T-cell (primary cell): ENCODE data around the gene NXPH2. TPM values are rescaled to one million over a fixed set of nuclear protein-coding genes. Genes with fewer than 3 reads are reported as not detected.
A peak's percentile ranks its signal among the peaks of the same experiment; 100 is the strongest.

Experiments
- ATAC-seq, 4 experiments: fragments of 200-7000 bp in 3 of 4; fragments of 150-1000 bp in 1 of 4; cut with Tn5 transposase; replicated peaks in 1 of 4; 1 replicate in 3 of 4; 2 replicates in 1 of 4; pipeline ENCODE4 v1.10.0; 2021; ENCODE audit warnings: moderate library complexity in 3 of 4, mild to moderate bottlenecking in 2 of 4, moderate number of reproducible peaks in 1 of 4
- CTCF ChIA-PET, 2 donors: fragments of 300-600 bp; sonication (Branson Sonifier 250); formaldehyde crosslinking; loops; one replicate each; lab custom pipeline; 2022; ENCODE audit warnings: antibody characterized with exemption in 2 of 2; lab: Charles Lee
- POLR2A ChIA-PET, 2 donors: fragments of 300-600 bp; sonication (Branson Sonifier 250); formaldehyde crosslinking; loops; one replicate each; lab custom pipeline; 2022; ENCODE audit warnings: antibody characterized with exemption in 2 of 2; lab: Charles Lee
- DNase-seq, 35 experiments: peaks; one replicate each; pipeline versions ENCODE4 v3.0.0 to v3.0.0-alpha.2; 2013 to 2023
- H3K27ac ChIP-seq: one replicate; pipeline ENCODE4 v1.5.1; 2013; ENCODE audit warnings: low read length
- H3K27me3 ChIP-seq, 2 experiments: replicated peaks in 1 of 2; 1 replicate in 1 of 2; 2 replicates in 1 of 2; pipeline versions ENCODE4 v1.6.1 to v1.7.0; 2013; ENCODE audit warnings: low read length in 1 of 2, mixed read lengths in 1 of 2; ENCODE audit not compliant: control insufficient read depth in 2 of 2, insufficient read depth in 2 of 2; ENCODE audit errors: extremely low read depth in 1 of 2
- H3K36me3 ChIP-seq, 2 donors: 1 replicate in 1 of 2; 2 replicates in 1 of 2; pipeline versions ENCODE4 v1.6.1 to v1.7.0; 2013; ENCODE audit warnings: low read length in 1 of 2; ENCODE audit not compliant: control insufficient read depth in 2 of 2, insufficient read depth in 1 of 2; ENCODE audit errors: extremely low read depth in 1 of 2
- H3K4me1 ChIP-seq, 2 experiments: 1 replicate in 1 of 2; 2 replicates in 1 of 2; pipeline versions ENCODE4 v1.6.1 to v1.7.0; 2013; ENCODE audit warnings: low read length in 2 of 2, mixed read lengths in 1 of 2; ENCODE audit not compliant: insufficient read depth in 2 of 2, control insufficient read depth in 1 of 2; ENCODE audit errors: extremely low read depth in 1 of 2
- H3K4me3 ChIP-seq, 2 donors: 1 replicate in 1 of 2; 2 replicates in 1 of 2; pipeline versions ENCODE4 v1.5.1 to v1.7.0; 2013; ENCODE audit warnings: mild to moderate bottlenecking in 2 of 2, low read length in 1 of 2, moderate library complexity in 1 of 2; ENCODE audit not compliant: control insufficient read depth in 1 of 2; ENCODE audit errors: extremely low read depth in 1 of 2
- H3K9me3 ChIP-seq: 2 replicates; pipeline ENCODE4 v1.7.0; 2013
- H3K27ac Mint-ChIP-seq, 2 donors: one replicate each; pipeline ENCODE4 v1.8.0; 2020 to 2021; ENCODE audit warnings: mild to moderate bottlenecking in 2 of 2, mixed read lengths in 2 of 2
- H3K27me3 Mint-ChIP-seq, 2 donors: one replicate each; pipeline ENCODE4 v1.8.0; 2021 to 2022; ENCODE audit warnings: mixed read lengths in 2 of 2
- H3K36me3 Mint-ChIP-seq: one replicate; pipeline ENCODE4 v1.8.0; 2021; ENCODE audit warnings: mixed read lengths
- H3K4me1 Mint-ChIP-seq, 3 donors: one replicate each; pipeline ENCODE4 v1.8.0; 2020 to 2022; ENCODE audit warnings: mixed read lengths in 3 of 3, mild to moderate bottlenecking in 1 of 3
- H3K4me3 Mint-ChIP-seq, 3 donors: one replicate each; pipeline ENCODE4 v1.8.0; 2020 to 2022; ENCODE audit warnings: mild to moderate bottlenecking in 3 of 3, mixed read lengths in 3 of 3, moderate library complexity in 3 of 3
- H3K9me3 Mint-ChIP-seq, 3 donors: one replicate each; pipeline ENCODE4 v1.8.0; 2020 to 2022; ENCODE audit warnings: mixed read lengths in 3 of 3
- WGBS: methylation state at CpG from one replicate; pipeline ENCODE4 v1.1.5; 2013; ENCODE audit warnings: missing lambda C conversion rate; ENCODE audit not compliant: insufficient coverage; 5-methylcytosine and 5-hydroxymethylcytosine counted together
- total RNA-seq, 35 experiments: library from RNA in 6 of 35; stranded (reverse) in 6 of 35; fragments of 120-200 nt in 1 of 35; gene quantifications; one replicate each; pipeline versions ENCODE4 v1.2.1 to v1.2.4 and lab custom pipeline; 2013 to 2026

Gene NXPH2
- total RNA-seq, 5 donors from 2014 or later (not counting 1 experiment from before 2014, with no cell fraction given): not detected

GRCh38 chr2:138814123-138814898 is 34.1 kb upstream of the NXPH2 start:
- WGBS: no CpG with 5 or more reads among the region's 4 CpGs
- no peaks in the 10 kb centered on the region for H3K9me3 ChIP-seq
- H3K36me3 ChIP-seq: no peaks in the 10 kb centered on the region
- Mint-ChIP-seq H3K4me3 (no peak overlapping the region), H3K9me3 (no peaks in the 10 kb centered on the region), H3K36me3 (no peaks in the 10 kb centered on the region), H3K4me1 (no peaks in the 10 kb centered on the region), H3K27ac (no peak overlapping the region), H3K27me3 (peaks cover 4 to 5% of the 10 kb centered on the region in 2 donors)
- no peak overlapping the region for H3K4me3 ChIP-seq
- DNase-seq (no peak), ATAC-seq (no peak)
- H3K4me1 ChIP-seq: no peaks in the 10 kb centered on the region
- no peak overlapping the region for H3K27ac ChIP-seq
- ChIA-PET CTCF (interaction anchor here in 1 of 2 donors (1.2 kb wide), 1 partner anchor 13 kb away, joined by 5 read pairs; no protein-coding TSS in a partner anchor), POLR2A (no interaction called here)
- H3K27me3 ChIP-seq: no peaks in the 10 kb centered on the region

DNA sequence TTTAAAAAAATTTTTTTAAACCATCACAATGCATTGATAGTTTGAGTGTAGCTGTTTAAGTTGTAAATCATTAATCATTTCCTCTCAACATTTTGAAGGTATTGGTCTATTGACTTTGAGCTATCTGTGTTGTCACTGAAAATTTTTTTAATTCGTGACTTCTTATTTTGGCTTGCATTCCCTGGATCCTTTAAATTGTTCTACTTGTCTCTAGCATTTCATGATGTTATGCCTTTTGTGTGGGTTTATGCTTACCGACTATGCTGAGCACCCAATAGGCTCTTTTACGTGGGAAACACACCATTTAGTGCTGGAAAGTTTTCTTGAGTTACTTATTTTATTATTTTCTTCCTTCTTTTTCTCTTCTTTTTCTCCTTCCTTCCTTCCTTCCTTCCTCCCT is 31.2 kb upstream of the NXPH2 start:
- ChIA-PET CTCF (interaction anchor here in 1 of 2 donors (1.2 kb wide), 1 partner anchor 16 kb away, joined by 3 read pairs; no protein-coding TSS in a partner anchor), POLR2A (no interaction called here)
- Histone ChIP-seq H3K9me3 (no peaks in the 10 kb centered on the region), H3K27ac (no peak overlapping the region), H3K4me1 (no peaks in the 10 kb centered on the region), H3K27me3 (no peaks in the 10 kb centered on the region), H3K4me3 (no peak overlapping the region), H3K36me3 (no peaks in the 10 kb centered on the region)
- Mint-ChIP-seq H3K4me1 (no peaks in the 10 kb centered on the region), H3K4me3 (no peak overlapping the region), H3K27me3 (peaks cover 4 to 5% of the 10 kb centered on the region in 2 donors), H3K36me3 (no peaks in the 10 kb centered on the region), H3K27ac (no peak overlapping the region), H3K9me3 (no peaks in the 10 kb centered on the region)
- WGBS: no CpG with 5 or more reads among the region's 3 CpGs
- no peak for DNase-seq
- ATAC-seq: no peak

DNA sequence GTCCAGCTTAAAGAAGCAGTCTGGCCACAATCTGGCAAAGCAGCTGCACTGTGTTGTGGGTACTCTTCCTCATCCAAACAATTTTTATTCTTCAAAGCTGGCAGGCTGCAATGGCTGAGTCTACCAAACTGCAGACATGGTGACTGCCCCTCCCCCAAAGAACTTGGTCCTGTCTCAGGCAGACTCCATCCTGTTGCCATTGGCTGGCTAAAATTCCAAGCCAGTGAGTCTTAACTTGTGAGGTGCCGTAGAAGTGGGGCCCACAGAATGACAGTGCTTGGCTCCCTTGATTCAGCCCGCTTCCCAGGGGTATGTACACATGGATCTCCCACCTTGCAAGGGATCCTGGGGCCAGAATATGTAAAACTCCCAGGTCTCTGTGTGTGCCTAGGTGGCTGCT is 14.5 kb upstream of the NXPH2 start:
- no peaks in the 10 kb centered on the region for H3K36me3 ChIP-seq
- CTCF ChIA-PET: no interaction called here
- WGBS: 77% methylated on average over 2 of the region's 2 CpGs

DNA sequence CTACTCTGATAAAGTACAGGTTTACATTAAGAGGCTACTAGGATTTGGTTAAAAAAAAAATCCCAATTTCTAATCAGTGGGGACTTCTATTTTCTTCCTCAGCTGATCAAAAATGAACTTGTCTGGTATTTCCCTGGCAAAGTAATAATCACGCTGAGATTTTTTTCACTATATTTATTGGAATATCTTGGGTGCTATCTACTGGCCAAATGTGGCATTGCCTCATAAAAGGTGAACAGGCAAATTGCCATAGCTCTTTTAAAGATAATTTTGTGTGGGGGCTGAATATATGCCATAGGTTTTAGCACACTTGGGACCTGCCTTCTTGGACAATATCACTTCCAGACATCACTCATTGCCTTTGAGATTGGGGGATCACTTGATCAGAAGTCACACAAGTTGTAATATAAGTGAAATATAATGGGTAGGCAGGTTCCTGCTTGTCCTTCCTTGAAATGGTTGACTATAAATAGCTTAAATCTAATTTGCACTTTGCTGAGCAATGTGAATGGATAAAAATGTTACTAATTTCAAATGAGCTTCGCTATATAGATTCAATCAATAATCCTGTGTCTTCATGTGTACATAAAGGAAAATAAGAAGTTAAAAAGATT is 7.0 kb upstream of the NXPH2 start:
- no peaks in the 10 kb centered on the region for H3K36me3 ChIP-seq
- CTCF ChIA-PET: interaction anchor here (0.6 to 1.3 kb wide), 5 partner anchors 40 to 949 kb away, joined by 3 to 13 read pairs (median 6); no protein-coding TSS in a partner anchor
- no peak overlapping the region for H3K4me3 Mint-ChIP-seq
- WGBS: no CpG with 5 or more reads among the region's 2 CpGs
- H3K27me3 ChIP-seq: peaks cover 0 to 7% of the 10 kb centered on the region in 2 experiments
- POLR2A ChIA-PET: no interaction called here
- DNase-seq (peak in 1 of 35 experiments; percentile 22), ATAC-seq (no peak)
- H3K27me3 Mint-ChIP-seq: peaks cover 5 to 14% of the 10 kb centered on the region in 2 donors
- no peak overlapping the region for H3K27ac Mint-ChIP-seq
- H3K9me3 Mint-ChIP-seq: no peaks in the 10 kb centered on the region
- H3K4me3 ChIP-seq: no peak overlapping the region
- H3K4me1 Mint-ChIP-seq: no peaks in the 10 kb centered on the region
- no peaks in the 10 kb centered on the region for H3K36me3 Mint-ChIP-seq
- H3K4me1 ChIP-seq: no peaks in the 10 kb centered on the region
- no peaks in the 10 kb centered on the region for H3K9me3 ChIP-seq
- H3K27ac ChIP-seq: no peak overlapping the region

More for the DNA sequence above, 14.5 kb upstream of the NXPH2 start:
- Mint-ChIP-seq H3K4me3 (no peak overlapping the region), H3K27ac (no peak overlapping the region), H3K27me3 (peaks cover 14 to 28% of the 10 kb centered on the region in 2 donors), H3K9me3 (peaks cover 0 to 13% (median 6%) of the 10 kb centered on the region in 3 donors), H3K36me3 (no peaks in the 10 kb centered on the region), H3K4me1 (no peaks in the 10 kb centered on the region)
- Histone ChIP-seq H3K27me3 (peaks cover 0 to 23% of the 10 kb centered on the region in 2 experiments), H3K9me3 (no peaks in the 10 kb centered on the region), H3K4me1 (no peaks in the 10 kb centered on the region), H3K27ac (no peak overlapping the region), H3K4me3 (no peak overlapping the region)
- POLR2A ChIA-PET: interaction anchor here in 1 of 2 donors (0.6 kb wide), 1 partner anchor 26 kb away, joined by 4 read pairs; no protein-coding TSS in a partner anchor
- DNase-seq (no peak), ATAC-seq (no peak)

- Histone ChIP-seq H3K27me3 (peaks cover 16 to 24% of the 10 kb centered on the region in 2 experiments), H3K36me3 (no peaks in the 10 kb centered on the region), H3K27ac (no peak overlapping the region), H3K4me1 (no peaks in the 10 kb centered on the region), H3K9me3 (no peaks in the 10 kb centered on the region), H3K4me3 (no peak overlapping the region)
- ChIA-PET CTCF (no interaction called here), POLR2A (no interaction called here)
- DNase-seq (no peak), ATAC-seq (no peak)
- no peaks in the 10 kb centered on the region for H3K36me3 Mint-ChIP-seq
- H3K9me3 Mint-ChIP-seq: no peaks in the 10 kb centered on the region
- no peak overlapping the region for H3K4me3 Mint-ChIP-seq
- H3K4me1 Mint-ChIP-seq: peaks cover 3 to 8% (median 5%) of the 10 kb centered on the region in 3 donors
- H3K27ac Mint-ChIP-seq: no peak overlapping the region
- 71% methylated on average over 2 of the region's 5 CpGs for WGBS
- H3K27me3 Mint-ChIP-seq: peaks cover 35 to 37% of the 10 kb centered on the region in 2 donors
These were observed 2.2 kb upstream of the NXPH2 start for GRCh38 chr2:138782383-138782782.

- Histone ChIP-seq H3K4me1 (no peaks in the 10 kb centered on the region), H3K27ac (no peak overlapping the region), H3K36me3 (no peaks in the 10 kb centered on the region), H3K4me3 (no peak overlapping the region), H3K27me3 (peaks cover 16 to 24% of the 10 kb centered on the region in 2 experiments), H3K9me3 (no peaks in the 10 kb centered on the region)
- Mint-ChIP-seq H3K36me3 (no peaks in the 10 kb centered on the region), H3K27me3 (peaks cover 35 to 37% of the 10 kb centered on the region in 2 donors), H3K9me3 (no peaks in the 10 kb centered on the region), H3K27ac (no peak overlapping the region), H3K4me1 (peaks cover 3 to 8% (median 5%) of the 10 kb centered on the region in 3 donors), H3K4me3 (no peak overlapping the region)
- ATAC-seq (no peak), DNase-seq (no peak)
- ChIA-PET CTCF (no interaction called here), POLR2A (no interaction called here)
- 38% methylated on average over 17 of the region's 19 CpGs for WGBS
These were observed 718 bp upstream of the NXPH2 start for GRCh38 chr2:138780908-138781307.
